Stimulated activated CD4-positive, alpha-beta T cell treated with anti-CD3 and anti-CD28 coated beads, Interleukin-15, amount 100 ng/mL, for 48 hours (primary cell): ENCODE results near the gene GALNT3.
A peak's percentile ranks its signal among the peaks of the same experiment; 100 is the strongest.

Experiments used
- DNase-seq, 2 donors: peaks; one replicate each; pipeline ENCODE4 v3.0.0-alpha.2; 2020; ENCODE audit warnings: low read depth in 2 of 2

The GALNT3 gene

DNA sequence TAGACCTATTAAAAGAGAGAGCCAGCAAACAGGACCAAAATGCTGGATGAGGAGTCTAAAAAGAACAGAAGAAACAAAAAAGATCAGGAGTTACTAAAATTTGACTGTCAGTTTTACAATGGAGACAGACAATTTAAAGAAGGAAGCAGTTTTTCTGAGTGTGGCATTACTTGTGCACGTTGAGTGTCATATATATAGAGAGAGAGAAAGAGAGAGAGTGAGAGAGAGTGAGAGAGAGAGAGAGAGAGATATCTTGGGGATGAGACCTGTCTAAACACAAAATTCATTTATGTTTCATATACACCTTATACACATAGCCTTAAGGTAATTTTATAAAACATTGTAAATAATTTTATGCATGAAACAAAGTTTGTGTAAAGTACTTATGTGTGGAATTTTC lies 2.1 kb upstream of the GALNT3 start:
- DNase-seq, result no peak

DNA sequence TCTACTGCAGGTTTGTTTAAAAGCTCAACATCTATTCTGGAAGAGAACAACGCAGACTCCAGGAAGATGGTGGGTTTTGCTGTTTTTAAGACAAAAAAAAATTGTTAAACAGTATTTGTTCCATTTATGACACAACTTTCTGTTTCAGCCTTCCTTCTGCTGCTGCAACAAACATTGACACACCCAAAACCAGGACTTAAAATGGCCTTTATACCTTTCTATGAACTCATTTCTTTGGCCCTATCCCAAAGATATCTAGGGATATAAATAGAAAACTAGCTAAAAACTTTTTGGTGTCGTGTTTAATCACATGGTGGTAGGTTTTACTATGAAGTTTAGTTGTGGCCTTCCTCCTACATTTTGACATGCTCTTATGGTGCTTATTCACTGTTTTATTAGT lies 964 bp upstream of the GALNT3 start:
- DNase-seq, result no peak

DNA sequence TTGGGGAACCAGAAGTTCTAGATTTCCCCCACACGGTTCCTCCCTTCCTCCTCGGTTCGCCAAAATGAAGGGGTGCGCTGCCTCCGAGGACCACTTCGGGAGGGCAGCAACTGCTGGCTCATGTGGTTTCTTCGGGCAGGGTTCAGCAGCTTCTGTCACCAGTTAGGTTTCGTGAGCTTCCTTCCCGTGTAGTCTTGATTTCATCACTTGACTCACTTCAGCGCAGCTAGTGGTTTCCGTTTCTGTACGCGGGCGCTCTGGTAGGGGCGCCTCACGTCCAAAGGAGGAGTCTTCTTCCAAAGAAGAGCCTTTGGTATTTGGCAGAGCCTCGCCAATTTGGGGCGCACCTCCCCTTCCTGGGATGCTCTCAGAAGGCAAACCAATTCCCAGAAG lies 485 bp upstream of the GALNT3 start:
- peak; percentile 44 to 54 for DNase-seq

DNA sequence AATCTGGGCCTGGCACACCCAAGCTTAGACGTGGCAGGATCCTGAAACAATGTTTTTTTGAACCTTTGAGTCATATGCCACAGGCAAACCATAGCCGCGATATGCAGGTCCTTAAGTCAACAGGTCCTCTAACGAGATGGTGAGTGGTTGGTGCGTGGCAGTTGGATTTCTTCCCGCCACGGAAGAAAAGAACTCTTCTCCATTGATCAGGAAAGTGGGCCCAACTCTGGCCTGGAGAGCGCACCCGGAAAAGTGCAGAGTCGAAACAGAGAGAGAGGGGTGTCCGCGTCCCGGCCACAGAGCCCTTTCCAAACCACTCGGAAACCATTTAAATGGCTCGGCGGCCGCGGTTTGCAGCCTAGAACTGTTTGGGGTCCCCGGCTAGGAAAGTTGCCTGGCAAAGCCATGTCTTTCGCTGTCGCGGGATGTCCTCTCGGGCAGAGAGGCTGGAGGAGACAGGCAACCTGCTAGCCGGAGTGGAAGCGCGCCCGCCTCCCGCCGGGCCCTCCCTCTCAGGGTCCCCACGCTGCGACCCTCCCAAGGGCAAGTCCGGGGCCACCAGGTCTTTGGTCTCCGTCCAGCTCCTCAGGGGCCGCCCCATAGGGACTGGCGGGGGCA lies 777 bp downstream of the GALNT3 start:
- no peak for DNase-seq

DNA sequence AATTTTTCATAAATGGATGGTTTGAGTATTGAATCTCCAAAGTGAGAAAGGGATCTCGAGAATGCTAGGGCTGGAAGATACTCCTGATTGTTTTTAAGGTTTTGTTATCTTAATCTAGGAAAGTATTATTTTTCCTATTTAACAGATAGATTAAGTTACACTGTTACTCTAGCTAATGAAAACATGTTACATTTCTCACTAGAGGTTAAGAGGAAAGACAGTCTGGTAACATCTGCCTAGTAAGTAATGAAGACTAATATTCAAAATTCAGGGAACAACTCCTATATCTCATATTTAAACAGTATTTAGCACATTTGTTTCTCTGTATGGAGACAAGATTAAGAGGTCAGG lies 2.0 kb downstream of the GALNT3 start:
- no peak for DNase-seq

DNA sequence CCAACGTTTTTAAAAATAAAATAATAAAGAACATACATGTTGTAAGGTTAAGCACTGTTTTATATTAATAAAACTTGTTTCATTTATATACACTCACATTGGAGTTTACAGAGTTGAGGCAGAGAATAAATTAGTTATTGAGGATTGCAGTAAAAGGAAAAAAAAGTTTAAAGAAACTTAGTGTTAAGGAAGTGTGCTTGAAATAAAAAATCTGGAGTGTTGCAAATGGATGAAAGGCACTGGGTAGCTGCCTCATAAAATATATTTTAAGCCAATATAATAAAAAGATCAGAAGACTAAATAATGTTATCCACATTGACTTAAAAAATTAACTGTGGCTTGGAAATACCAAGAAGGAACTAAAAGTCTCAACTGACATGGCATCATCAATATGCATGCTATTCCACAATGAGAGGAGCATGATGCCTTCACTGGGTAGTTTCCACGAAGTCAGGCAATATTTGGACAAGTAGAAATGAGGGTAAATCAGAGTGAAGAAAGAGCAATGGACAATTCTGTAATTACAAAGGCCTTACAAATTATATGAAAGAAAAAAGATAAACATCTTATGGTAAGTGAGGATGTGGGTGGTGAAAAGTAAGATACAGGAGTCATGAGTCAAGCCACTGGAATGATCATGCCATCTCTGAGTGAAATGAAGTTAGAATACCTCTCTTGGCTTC lies 2.5 kb downstream of the GALNT3 start:
- no peak for DNase-seq

DNA sequence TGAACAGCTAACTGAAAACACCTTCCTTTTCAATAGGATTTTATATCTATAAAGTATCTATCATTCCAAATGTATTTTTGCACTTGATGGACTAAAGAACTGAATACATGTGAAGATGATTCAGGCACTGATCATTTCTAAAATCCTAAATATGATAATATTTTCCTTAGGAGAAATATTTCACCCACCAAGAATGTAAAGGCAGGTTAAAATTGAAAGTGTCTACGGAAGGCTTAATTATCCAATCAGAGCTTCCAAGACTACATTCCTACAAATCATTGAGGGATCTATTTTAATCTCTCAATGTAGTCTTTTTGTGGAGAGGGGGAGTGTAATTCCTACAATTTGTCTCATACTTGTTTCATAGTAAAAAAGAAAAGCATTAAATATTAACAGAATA lies 3.6 kb downstream of the GALNT3 start:
- DNase-seq, result no peak

DNA sequence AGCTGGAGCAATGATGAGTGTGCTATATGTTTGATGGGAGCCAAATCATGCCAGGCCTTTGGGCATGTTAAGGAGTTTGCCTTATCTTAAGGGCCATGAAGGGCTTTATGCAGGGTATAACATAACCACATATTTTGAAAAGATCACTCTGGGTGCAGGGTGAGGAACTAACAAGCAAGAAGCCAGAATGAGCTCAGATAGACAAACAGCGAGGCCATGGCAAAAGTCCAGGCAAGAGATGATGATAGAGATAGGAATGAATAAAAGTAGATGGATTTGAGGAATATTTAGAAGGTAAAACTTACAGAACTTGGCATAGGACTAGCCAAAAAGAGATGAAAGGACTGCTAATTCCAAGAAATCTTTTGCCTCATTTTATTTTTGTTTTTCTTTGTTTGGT lies 6.7 kb downstream of the GALNT3 start:
- no peak for DNase-seq

DNA sequence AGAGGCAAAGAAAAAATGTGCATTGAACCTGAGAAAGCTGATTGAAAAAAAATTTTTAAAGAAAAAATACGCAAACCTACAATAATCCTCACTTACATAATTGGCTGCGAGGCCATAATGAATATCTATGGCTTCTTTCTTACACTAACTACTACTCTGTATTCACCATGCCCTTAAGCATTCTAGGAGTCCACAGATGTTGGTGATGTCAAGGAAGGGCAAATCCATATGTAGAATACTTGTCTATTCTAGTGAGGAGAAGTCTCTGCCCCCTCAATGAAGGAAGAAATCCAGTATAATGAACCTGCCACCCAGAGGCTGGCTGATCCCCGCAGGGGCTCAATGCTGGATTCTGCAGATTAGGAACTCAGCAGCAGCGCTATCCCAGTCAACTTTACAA lies 14.3 kb downstream of the GALNT3 start:
- DNase-seq, result no peak

DNA sequence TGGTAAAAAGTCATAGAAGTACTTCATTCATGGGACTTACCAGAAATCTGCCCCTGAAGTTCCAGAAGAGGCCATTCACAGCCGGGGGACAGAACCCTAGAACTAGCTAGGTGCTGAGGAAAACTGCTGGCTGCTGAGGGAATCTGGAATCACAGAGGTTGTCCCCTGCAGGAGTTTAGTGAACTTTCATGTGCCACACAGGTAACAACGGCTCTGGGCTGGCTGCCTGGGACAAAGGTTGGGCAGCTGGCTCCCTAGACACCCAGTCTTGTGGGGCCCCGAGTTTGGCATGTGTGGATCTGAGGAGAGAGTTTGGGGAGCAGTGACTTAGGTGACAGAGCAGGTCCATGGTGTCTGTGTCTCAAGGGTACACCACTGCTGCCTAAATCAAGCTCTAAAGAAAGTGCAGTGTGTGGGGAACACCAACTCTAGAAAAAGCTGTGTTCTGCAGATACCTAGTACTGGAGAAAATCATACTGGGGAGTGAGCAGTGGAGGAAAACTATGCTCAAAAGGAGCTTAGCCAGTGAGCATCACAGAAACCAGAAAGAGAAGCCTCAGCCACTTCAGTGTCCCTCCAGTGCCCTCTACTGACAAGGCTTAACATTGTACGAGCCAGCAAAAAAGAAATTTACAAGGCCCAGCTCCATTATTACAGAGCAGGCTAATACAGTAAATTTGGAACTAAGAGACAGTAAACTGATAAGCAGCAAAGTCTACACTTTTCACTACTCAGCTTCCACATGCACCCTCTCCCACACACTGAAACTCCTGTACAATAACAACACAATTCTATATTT lies 15.2 kb downstream of the GALNT3 start:
- no peak for DNase-seq

DNA sequence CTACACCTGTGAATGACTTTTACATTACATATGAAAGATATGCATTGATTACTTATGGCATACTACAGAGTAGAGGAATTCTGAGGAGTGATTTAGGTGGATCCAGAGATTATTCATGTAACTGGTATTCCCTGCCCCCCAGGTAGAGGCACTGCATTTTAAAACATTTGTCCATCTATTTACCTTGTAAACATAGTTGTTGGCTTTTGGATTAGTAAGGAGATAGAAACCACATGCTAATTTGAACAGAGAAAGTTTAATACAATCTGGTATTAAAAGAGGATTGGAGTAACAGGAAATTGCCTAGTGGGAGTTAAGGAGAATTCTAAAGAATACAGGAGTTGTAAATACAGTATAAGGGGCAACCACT lies 15.9 kb downstream of the GALNT3 start:
- no peak for DNase-seq

DNA sequence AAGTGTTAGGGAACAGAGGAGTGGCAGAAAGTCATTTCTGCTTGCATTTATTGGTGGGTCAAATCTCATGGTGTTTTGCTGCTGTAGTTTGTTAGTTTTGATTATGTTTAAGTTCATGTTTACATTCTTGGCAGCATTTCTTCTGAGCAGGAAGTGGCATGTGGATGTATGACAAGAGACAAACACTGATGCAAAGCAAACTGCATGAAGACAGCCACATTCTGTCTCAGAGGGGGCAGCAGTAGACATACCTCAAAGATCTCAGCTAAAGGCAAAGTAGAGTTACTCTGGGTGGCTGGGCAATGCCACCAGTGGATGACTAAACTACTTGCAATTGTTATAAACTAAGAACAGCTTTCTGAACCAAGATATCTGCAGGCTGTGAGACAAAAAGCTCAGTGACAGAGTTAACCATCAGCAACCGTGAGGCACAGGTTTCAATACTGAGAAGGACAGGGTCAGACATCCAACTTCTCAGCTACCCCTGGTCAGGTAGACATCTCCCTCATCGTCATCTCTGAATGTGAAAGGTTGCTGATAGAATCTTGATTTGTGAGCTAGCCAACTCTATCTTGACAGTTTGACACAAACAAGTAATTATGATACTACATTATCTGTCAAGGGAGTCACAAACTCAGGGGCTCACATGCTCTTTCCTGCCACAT lies 16.4 kb downstream of the GALNT3 start:
- DNase-seq, result no peak

DNA sequence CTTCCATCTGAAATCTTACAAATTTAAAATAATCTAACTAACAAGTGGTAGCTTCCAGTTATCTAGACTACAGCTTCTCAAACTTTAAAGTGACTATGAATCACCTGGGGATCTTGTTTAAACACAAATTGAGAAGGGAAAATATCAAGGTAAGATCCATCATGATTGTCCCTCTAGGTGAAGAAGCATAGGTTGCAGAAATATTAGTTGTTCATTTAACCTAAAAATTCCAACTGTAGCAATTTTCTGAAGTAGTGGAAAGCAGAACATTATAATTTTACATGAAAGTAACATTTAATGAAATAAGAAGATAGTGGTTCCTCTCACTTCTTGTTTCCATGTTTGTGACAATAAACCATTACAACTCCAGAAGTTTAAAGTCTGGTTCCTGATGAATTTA lies 17.3 kb downstream of the GALNT3 start:
- no peak for DNase-seq

DNA sequence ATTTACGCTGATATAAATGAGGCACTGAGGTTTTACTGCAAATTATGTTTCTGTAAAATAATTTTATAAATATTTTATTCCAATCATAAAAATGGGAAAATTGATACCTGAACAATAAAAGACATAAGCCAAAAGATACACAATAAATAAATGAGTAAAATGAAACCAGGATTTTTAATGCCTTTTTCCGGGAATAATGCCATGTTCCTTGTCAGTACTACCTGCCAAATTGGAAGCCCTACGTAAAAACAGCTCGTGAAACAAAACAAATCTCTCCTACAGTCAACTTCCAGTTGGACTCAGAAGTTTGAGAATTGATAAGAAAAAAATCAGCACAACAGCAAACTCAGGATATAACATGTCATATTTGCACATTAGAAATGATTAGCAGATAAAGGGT lies 18.0 kb downstream of the GALNT3 start:
- no peak for DNase-seq

DNA sequence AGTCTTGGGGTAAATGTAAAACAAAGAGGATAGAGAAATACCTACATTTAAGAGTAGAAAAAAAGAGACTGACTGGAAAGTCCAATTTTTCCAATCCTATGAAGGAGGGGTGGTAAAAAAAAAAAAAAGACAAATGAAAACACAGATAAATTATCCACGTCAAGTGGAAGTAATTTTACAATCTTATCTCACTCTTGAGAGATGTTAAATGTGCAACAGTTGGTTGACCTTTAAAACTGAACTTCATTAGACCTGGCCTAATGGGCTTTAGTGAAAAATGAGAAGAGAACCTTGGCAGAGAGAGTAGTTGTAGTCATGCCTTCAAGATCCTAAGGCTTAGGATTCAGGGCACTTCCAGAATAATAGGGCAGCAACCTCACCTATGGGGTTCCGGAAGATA lies 20.4 kb downstream of the GALNT3 start:
- DNase-seq, result no peak

DNA sequence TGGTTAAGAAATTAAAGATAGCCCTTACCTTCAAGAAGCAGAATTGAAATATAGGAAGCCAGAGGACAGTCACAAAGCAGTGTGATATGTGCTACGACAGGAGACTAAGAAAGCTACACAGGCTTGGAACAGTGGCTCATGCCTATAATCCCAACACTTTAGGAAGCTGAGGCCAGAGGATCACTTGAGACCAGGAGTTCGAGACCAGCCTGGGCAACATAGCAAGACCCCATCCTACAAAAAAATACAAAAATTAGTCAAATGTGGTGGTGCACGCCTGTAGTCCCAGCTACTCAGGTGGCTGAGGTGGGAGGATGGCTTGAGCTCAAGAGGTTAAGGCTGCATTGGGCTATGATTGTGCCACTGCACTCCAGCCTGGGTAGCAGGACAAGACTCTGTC lies 21.9 kb downstream of the GALNT3 start:
- no peak for DNase-seq

DNA sequence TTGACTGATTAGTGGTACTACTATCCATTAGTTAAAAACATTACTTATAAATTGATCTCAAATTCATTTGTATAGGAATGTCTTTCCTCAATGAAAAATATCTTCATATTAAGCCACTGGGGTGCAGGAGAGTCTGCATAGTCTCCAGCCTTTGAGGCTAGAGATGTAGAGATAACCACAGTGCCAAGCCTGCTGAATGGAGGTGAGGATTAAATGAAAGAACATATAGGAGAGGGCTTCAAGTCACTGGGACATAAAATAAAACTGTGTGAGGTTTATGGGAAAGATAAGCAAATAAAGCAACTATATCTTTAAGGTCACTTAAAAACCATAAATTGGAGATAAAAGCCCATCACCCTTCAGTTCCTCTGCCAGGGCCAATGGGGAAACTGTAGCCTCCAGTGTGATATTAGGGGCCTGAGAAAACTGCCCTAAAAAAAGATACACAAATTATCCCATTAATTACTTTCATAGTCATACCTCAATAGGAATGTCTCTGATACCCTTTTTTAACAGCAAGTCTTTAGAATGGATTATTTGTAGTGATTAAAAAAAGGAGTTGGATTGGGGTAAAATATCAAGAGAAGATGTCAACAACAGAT lies 27.6 kb downstream of the GALNT3 start:
- no peak for DNase-seq

DNA sequence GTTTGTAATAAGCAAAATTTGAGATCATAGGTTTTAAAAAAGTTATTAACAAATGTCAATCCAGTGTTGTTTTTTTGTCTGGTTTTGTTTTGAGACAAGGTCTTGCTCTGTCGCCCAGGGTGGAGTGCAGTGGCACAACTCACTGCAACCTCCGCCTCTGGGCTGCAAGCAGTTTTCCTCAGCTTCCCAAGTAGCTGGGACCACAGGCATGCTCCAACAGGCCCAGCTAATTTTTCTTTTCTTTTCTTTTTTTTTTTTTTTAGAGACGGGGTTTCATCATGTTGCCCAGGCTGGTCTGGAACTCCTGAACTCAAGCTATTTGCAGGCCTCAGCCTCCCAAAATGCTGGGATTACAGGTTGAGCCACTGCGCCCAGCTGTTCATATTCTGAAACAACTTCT lies 31.3 kb downstream of the GALNT3 start:
- no peak for DNase-seq

DNA sequence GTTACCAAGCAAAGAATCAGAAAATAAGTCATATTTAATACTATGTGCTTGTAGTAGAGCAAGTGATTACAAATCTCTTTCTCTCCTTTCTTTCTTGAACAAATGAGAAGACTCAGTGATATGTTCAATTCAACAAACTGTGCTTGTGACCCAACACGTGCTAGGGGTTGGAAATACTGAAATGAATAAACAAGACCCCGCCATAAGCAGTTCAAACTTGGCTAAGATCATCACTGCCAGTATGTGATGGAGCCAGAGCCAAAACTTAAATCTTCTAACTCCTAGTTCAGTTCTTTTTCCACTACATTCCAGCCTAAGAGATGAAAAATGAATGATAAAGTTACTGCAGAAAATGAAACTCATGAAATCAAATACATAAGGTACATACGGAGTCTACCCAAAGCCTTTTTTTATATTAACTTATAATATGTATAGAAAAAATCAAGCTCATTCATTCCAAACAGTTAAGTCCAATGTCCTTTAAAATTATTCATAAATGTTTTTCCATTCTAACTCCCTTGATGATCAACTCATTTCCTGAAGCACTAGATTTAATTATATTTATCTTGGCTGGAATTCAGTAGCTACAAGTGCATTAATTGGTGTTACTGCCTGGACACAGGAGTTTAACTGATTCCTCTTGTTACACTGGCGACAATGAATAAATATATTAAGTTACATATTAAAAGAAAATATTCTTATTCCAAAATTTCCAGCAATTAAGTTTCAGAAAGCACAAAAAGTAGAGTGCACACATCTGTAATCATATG lies 36.0 kb downstream of the GALNT3 start:
- DNase-seq, result no peak

DNA sequence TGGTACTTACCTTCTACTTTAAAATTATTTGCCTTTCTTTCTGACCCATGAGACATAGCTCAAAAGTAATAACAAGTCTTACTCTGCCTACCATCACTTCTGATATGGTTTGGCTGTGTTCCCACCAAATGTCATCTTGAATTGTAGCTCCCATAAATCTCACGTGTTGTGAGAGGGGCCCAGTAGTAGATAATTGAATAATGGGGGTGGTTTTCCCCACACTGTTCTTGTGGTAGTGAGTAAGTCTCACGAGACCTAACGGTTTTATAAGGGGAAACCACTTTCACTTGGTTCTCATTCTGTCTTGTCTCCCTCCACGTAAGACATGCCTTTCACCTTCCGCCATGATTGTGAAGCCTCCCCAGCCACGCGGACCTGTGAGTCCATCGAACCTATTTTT lies 47.5 kb downstream of the GALNT3 start:
- no peak for DNase-seq

DNA sequence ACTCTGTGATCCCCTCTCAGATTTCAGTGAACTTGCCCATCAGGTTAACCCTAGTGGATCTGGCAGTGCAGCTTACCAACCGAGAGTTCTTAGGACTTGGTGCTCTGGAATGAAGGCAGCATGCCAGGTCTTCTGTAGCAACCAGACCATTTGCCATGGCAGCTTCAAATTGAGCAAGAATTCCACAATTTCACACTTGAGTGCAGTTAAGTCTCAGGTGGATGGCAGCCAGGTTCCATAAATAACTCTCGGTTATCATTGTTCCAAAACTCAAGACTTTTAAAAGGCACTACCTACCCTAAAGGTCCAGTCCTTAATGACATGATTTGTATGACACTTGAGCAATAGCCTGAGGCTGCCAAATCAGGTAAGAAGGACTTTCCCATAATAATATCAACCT lies 48.1 kb downstream of the GALNT3 start:
- no peak for DNase-seq

DNA sequence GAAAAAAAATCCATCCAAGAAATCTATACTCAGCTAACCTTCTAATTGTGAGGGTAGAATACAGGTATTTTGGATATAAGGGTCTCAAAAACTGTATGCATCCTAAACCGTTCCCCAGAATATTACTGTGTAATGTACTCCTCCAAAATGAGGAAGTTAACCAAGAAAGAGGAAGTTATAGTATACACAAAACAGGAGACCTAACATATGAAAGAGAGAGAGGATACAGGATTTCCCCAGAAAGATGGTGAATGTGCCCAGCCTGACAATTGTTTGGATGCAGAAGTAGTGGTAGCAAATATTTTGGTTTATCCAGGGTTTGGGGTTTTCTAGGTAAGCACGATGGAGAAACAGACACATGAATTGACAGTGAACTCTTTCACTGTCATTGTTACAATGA lies 50.6 kb downstream of the GALNT3 start:
- no peak for DNase-seq
